Stimulated activated CD8-positive, alpha-beta memory T cell treated with anti-CD3 and anti-CD28 coated beads, Interleukin-4, amount 100 ng/mL, for 24 hours (primary cell): Measurements from ENCODE around the gene MROH2A.

ENCODE experiments used
- DNase-seq: peaks from one replicate; pipeline ENCODE4 v3.0.0-alpha.2; 2020; ENCODE audit warnings: low read depth

Gene MROH2A

GRCh38 chr2:233801357-233802131, 23.4 kb downstream of the MROH2A start:
- no peak for DNase-seq

GRCh38 chr2:233802132-233802815, 24.1 kb downstream of the MROH2A start:
- no peak for DNase-seq

GRCh38 chr2:233803292-233803911, 25.3 kb downstream of the MROH2A start:
- DNase-seq, result no peak

- no peak for DNase-seq
These were observed 25.9 kb downstream of the MROH2A start for GRCh38 chr2:233803994-233804393.

- DNase-seq, result no peak
These were observed 29.2 kb downstream of the MROH2A start for GRCh38 chr2:233807215-233807865.

GRCh38 chr2:233807966-233808935, 30.1 kb downstream of the MROH2A start:
- DNase-seq, result no peak

- no peak for DNase-seq
These were observed 32.3 kb downstream of the MROH2A start for GRCh38 chr2:233810385-233810784.

GRCh38 chr2:233811087-233811486, 33.0 kb downstream of the MROH2A start:
- DNase-seq, result no peak

- DNase-seq, result no peak
These were observed 33.6 kb downstream of the MROH2A start for GRCh38 chr2:233811732-233812131.

- no peak for DNase-seq
These were observed 35.3 kb downstream of the MROH2A start for GRCh38 chr2:233813236-233814055.

GRCh38 chr2:233814056-233814835, 36.1 kb downstream of the MROH2A start:
- no peak for DNase-seq

- no peak for DNase-seq
These were observed 37.7 kb downstream of the MROH2A start for GRCh38 chr2:233815861-233816260.

GRCh38 chr2:233816334-233816733, 38.2 kb downstream of the MROH2A start:
- DNase-seq, result no peak

- no peak for DNase-seq
These were observed 38.6 kb downstream of the MROH2A start for GRCh38 chr2:233816771-233817170.

- no peak for DNase-seq
These were observed 39.3 kb downstream of the MROH2A start for GRCh38 chr2:233817361-233817911.

GRCh38 chr2:233817995-233818638, 40.0 kb downstream of the MROH2A start:
- no peak for DNase-seq

GRCh38 chr2:233818639-233819621, 40.8 kb downstream of the MROH2A start:
- no peak for DNase-seq
